Smooth muscle cell (in vitro differentiated cells): ENCODE data around the gene PTGER1. TPM values are rescaled to one million over a fixed set of nuclear protein-coding genes. Genes with fewer than 3 reads are reported as not detected.

ENCODE experiments used
- DNase-seq: peaks from one replicate; lab custom pipeline; 2025; ENCODE audit not compliant: unreplicated experiment; lab: John Stamatoyannopoulos, UW
- H2AFZ ChIP-seq: fragments of 200-600 bp; sonication (generic); 2 replicates; pipeline ENCODE4 v1.6.0; 2016; ENCODE audit warnings: antibody characterized with exemption, low read depth, mild to moderate bottlenecking
- H3F3A ChIP-seq: fragments of 200-600 bp; sonication (generic); 2 replicates; pipeline ENCODE4 v1.6.0; 2017; ENCODE audit warnings: antibody characterized with exemption, low read depth
- H3K27ac ChIP-seq: fragments of 200-600 bp; sonication (generic); 2 replicates; pipeline ENCODE4 v1.5.1; 2016; ENCODE audit warnings: low read depth, mild to moderate bottlenecking
- H3K27me3 ChIP-seq: fragments of 200-600 bp; sonication (generic); 2 replicates; pipeline ENCODE4 v1.6.1; 2016; ENCODE audit warnings: low read depth, mild to moderate bottlenecking
- H3K36me3 ChIP-seq: fragments of 200-600 bp; sonication (generic); 2 replicates; pipeline ENCODE4 v1.5.1; 2016; ENCODE audit warnings: low read depth
- H3K4me1 ChIP-seq: fragments of 200-600 bp; sonication (generic); 2 replicates; pipeline ENCODE4 v1.5.1; 2016; ENCODE audit warnings: low read depth
- H3K4me2 ChIP-seq: fragments of 200-600 bp; sonication (generic); 2 replicates; pipeline ENCODE4 v1.6.0; 2016; ENCODE audit warnings: mild to moderate bottlenecking
- H3K4me3 ChIP-seq: fragments of 200-600 bp; sonication (generic); 2 replicates; pipeline ENCODE4 v1.5.1; 2016; ENCODE audit warnings: mild to moderate bottlenecking
- H3K79me2 ChIP-seq: fragments of 200-600 bp; sonication (generic); 2 replicates; pipeline ENCODE4 v1.6.0; 2016; ENCODE audit warnings: low read depth, mild to moderate bottlenecking
- H3K9ac ChIP-seq: fragments of 200-600 bp; sonication (generic); 2 replicates; pipeline ENCODE4 v1.6.0; 2016; ENCODE audit warnings: low read depth
- H3K9me3 ChIP-seq: fragments of 200-600 bp; sonication (generic); replicated peaks from 2 replicates; pipeline ENCODE4 v1.5.1; 2016; ENCODE audit warnings: low read depth
- H4K20me1 ChIP-seq: fragments of 200-600 bp; sonication (generic); 2 replicates; pipeline ENCODE4 v1.6.0; 2016; ENCODE audit warnings: low read depth
- CTCF ChIP-seq: fragments of 200-600 bp; sonication (generic); IDR thresholded peaks from 2 replicates; pipeline ENCODE4 v1.5.1; 2017; ENCODE audit warnings: borderline replicate concordance, mild to moderate bottlenecking, antibody characterized with exemption; ENCODE audit not compliant: insufficient read depth, poor library complexity, severe bottlenecking
- WGBS: methylation state at CpG from one replicate; pipeline ENCODE4 v1.1.7; 2016; ENCODE audit warnings: low lambda C conversion rate; 5-methylcytosine and 5-hydroxymethylcytosine counted together
- polyA plus RNA-seq: library from polyadenylated mRNA; unstranded; fragments of >200 nt; fragmentation: Nextera tagmentation; extraction: Ambion mirVana; gene quantifications from 2 replicates; pipeline ENCODE4 v1.2.1, GENCODE V29; 2016
- total RNA-seq: library from RNA; depleted of rRNA; stranded (reverse); fragments of >200 nt; gene quantifications from 2 replicates; pipeline ENCODE4 v1.2.3, GENCODE V29; 2014

The PTGER1 gene
- total and polyA plus RNA-seq, 2 experiments from 2014 or later: 0.27 to 1.0 TPM

DNA sequence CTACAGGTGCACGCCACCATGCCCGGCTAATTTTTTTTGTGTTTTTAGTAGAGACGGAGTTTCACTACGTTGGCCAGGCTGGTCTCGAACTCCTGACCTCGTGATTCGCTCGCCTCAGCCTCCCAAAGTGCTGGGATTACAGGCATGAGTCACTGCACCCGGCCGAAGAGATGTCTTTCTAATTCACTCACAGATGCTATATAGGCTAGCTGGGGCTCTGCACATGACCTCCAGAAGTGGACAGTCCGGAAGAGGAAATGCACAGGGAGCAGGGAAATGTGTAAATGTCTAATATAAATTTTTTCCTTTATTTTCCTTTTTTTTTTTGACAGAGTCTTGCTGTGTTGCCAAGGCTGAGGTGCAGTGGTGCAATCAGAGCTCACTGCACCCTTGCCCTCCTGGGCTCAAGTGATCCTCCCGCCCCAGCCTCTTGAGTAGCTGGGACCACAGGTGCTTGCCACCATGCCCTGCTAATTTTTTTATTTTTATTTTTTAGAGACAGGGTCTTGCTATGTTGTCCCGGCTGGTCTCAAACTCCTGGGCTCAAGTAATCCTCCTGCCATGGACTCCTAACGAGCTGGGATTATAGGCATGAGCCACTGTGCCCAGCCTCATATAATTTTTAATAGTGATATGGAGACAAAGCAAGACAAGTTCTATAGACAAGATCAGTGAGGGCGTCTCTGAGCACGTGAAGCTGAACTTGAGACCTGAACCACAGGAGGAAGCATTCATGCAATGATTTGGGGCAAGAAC is 12.4 kb upstream of the PTGER1 start:
- no peak for DNase-seq

DNA sequence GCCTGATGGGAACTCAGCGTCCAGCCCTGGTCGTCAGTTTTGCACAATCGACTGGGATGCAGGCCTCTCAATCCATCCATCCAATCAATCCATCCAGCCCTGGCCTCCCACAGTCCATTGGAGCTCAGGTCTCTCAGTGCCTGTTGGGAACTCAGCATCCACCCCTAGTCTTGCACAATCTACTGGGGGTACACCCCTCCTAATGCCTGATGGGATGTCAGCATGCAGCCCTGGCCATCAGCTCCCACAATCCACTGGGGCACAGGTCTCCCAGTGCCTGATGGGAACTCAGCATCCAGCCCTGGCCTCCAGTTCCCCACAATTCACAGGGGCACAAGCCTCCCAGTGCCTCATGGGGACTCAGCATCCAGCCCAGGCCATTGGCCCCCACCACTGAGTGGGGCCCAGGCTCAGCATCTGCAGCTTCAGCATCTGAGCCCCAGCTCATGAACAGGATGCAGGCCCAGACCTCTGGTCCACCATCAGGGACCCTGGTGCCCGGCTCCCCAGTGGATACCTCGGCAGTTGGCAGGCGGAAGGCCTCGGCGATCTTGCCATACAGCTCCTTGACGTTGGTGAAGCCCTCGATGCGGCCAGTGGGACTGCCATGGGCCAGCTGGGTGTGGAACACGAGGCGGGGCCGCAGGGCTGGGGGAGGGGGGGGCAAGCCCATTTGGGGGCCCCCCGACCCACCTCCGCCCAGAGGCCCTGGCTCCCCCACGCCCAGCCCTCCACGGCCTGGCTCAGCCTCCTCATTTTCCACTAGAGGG is 7.2 kb upstream of the PTGER1 start:
- Histone ChIP-seq H3K4me2 (no peak overlapping the region), H3K4me1 (no peaks in the 10 kb centered on the region), H3K27ac (no peak overlapping the region), H3F3A (no peaks in the 10 kb centered on the region), H3K9me3 (no peaks in the 10 kb centered on the region), H3K79me2 (peaks cover 8% of the 10 kb centered on the region), H3K36me3 (no peaks in the 10 kb centered on the region), H3K9ac (no peak overlapping the region), H4K20me1 (peaks cover 61% of the 10 kb centered on the region), H3K27me3 (no peaks in the 10 kb centered on the region), H3K4me3 (no peak overlapping the region), H2AFZ (no peak overlapping the region)
- DNase-seq: no peak
- no peak for TF ChIP-seq CTCF
- 97% methylated on average over 11 of the region's 18 CpGs for WGBS

More for the DNA sequence above, 12.4 kb upstream of the PTGER1 start:
- WGBS: 90% methylated on average over 16 of the region's 16 CpGs
- H3K9ac ChIP-seq: no peak overlapping the region
- H3K4me2 ChIP-seq: no peak overlapping the region
- H3K36me3 ChIP-seq: no peaks in the 10 kb centered on the region
- no peak for TF ChIP-seq CTCF
- H3K4me3 ChIP-seq: no peak overlapping the region
- no peak overlapping the region for H2AFZ ChIP-seq
- no peaks in the 10 kb centered on the region for H3F3A ChIP-seq
- H4K20me1 ChIP-seq: peaks cover 52% of the 10 kb centered on the region
- H3K79me2 ChIP-seq: peaks cover 33% of the 10 kb centered on the region
- no peaks in the 10 kb centered on the region for H3K4me1 ChIP-seq
- no peaks in the 10 kb centered on the region for H3K27me3 ChIP-seq
- H3K9me3 ChIP-seq: no peaks in the 10 kb centered on the region
- H3K27ac ChIP-seq: no peak overlapping the region

GRCh38 chr19:14480700-14481079 is 5.5 kb upstream of the PTGER1 start:
- no peak for DNase-seq
- no peak overlapping the region for H3K27ac ChIP-seq
- H3F3A ChIP-seq: no peaks in the 10 kb centered on the region
- H3K27me3 ChIP-seq: no peaks in the 10 kb centered on the region
- H2AFZ ChIP-seq: no peak overlapping the region
- no peak overlapping the region for H3K4me3 ChIP-seq
- no peaks in the 10 kb centered on the region for H3K36me3 ChIP-seq
- no peak overlapping the region for H3K9ac ChIP-seq
- peaks cover 56% of the 10 kb centered on the region for H4K20me1 ChIP-seq
- no peaks in the 10 kb centered on the region for H3K9me3 ChIP-seq
- WGBS: 75% methylated on average over 5 of the region's 5 CpGs
- TF ChIP-seq CTCF: no peak
- no peak overlapping the region for H3K4me2 ChIP-seq
- H3K79me2 ChIP-seq: no peaks in the 10 kb centered on the region
- H3K4me1 ChIP-seq: peaks cover 2% of the 10 kb centered on the region
